Astrocyte of the cerebellum (primary cell): ENCODE data around the gene YIPF2.

ENCODE experiments used
- DNase-seq: peaks from one replicate; pipeline ENCODE4 v3.0.0-alpha.2; 2011; ENCODE audit warnings: low read depth
- H3K4me3 ChIP-seq: 2 replicates; pipeline ENCODE4 v1.5.1; 2011; ENCODE audit warnings: mild to moderate bottlenecking, low read depth, low read length, moderate library complexity
- CTCF ChIP-seq: IDR thresholded peaks from 2 replicates; pipeline ENCODE4 v1.5.1; 2012; ENCODE audit warnings: low read length, low read depth, moderate library complexity, mild to moderate bottlenecking; ENCODE audit errors: missing control alignments
- in situ Hi-C: cut with HindIII; loops from 2 replicates; pipeline ENCODE4 v1.10.0; 2017; ENCODE audit warnings: low sequenced_read_pairs

YIPF2 gene

GRCh38 chr19:10876459-10877240 is 51.8 kb downstream of the YIPF2 start:
- no peak for DNase-seq
- no peak overlapping the region for H3K4me3 ChIP-seq
- TF ChIP-seq CTCF = no peak
- in situ Hi-C loops = no loop called here

GRCh38 chr19:10874024-10874423 is 54.4 kb downstream of the YIPF2 start:
- no peak for TF ChIP-seq CTCF
- H3K4me3 ChIP-seq = no peak overlapping the region
- in situ Hi-C loops = no loop called here
- DNase-seq = no peak

- DNase-seq = no peak
- TF ChIP-seq CTCF = no peak
- in situ Hi-C loops = no loop called here
- H3K4me3 ChIP-seq = peak overlapping the region; percentile 80
These were observed 55.8 kb downstream of the YIPF2 start for GRCh38 chr19:10872546-10873107.
